Activated naive CD4-positive, alpha-beta T cell treated with anti-CD3 and anti-CD28 coated beads, Interleukin-2, amount 50 U/mL, for 72 hours (primary cell): ENCODE data around the gene FKBP3. TPM values are rescaled to one million over a fixed set of nuclear protein-coding genes. Genes with fewer than 3 reads are reported as not detected.
"Not testable (repeated sequence)": the region's sequence is repeated elsewhere in the genome, so short reads cannot be mapped to it uniquely, and the experiment has no call there.

Experiments used
- ATAC-seq, 2 donors: fragments of 150-1000 bp; cut with Tn5 transposase; 2 replicates each; pipeline ENCODE4 v1.10.0; 2021; ENCODE audit warnings: mild to moderate bottlenecking in 2 of 2, moderate library complexity in 2 of 2
- DNase-seq, 2 donors: peaks; one replicate each; pipeline ENCODE4 v3.0.0; 2021 to 2022; ENCODE audit warnings: low spot score in 2 of 2
- H3K27ac Mint-ChIP-seq, 2 donors: one replicate each; pipeline ENCODE4 v1.8.0; 2022; ENCODE audit warnings: mild to moderate bottlenecking in 2 of 2, mixed read lengths in 2 of 2
- H3K36me3 Mint-ChIP-seq, 2 donors: one replicate each; pipeline ENCODE4 v1.8.0; 2022; ENCODE audit warnings: mixed read lengths in 2 of 2
- H3K9me3 Mint-ChIP-seq, 2 donors: one replicate each; pipeline ENCODE4 v1.8.0; 2022; ENCODE audit warnings: mixed read lengths in 2 of 2
- total RNA-seq, 2 donors: library from RNA; stranded (reverse); gene quantifications; one replicate each; pipeline ENCODE4 v1.2.3, GENCODE V29; 2022

Gene FKBP3
- total RNA-seq, 2 donors from 2014 or later = 57.5 to 76.9 TPM

DNA sequence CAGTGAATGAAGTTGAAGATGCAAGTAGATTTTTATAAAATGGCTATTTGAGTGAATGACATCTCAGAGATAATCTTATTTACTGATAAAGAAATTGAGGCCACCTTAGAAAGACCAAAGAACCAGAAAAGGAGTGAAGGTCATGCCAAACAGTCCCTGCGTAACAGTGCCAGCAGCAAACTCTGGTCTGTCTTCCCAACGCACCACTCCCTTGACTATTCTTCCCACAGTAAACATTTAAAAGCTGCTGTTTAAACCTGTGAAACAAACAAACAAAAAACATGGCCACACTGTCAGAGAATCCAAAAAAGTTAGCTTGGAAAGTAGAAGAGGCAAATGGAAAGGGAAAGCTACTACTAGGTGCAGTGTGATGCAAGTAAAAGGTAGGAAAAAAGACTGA, 51.9 kb downstream of the FKBP3 start:
- DNase-seq = no peak
- Mint-ChIP-seq H3K36me3 (peaks cover 16 to 27% of the 10 kb centered on the region in 2 donors), H3K9me3 (no peaks in the 10 kb centered on the region), H3K27ac (no peak overlapping the region)
- ATAC-seq = no peak

DNA sequence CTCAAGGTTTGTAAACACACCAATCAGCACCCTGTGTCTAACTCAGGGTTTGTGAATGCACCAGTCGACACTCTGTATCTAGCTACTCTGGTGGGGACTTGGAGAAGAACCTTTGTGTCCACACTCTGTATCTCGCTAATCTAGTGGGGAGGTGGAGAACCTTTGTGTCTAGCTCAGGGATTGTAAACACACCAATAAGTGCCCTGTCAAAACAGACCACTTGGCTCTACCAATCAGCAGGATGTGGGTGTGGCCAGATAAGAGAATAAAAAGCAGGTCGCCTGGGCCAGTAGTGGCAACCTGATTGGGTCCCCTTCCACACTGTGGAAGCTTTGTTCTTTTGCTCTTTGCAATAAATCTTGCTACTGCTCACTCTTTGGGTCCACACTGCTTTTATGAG, 53.2 kb downstream of the FKBP3 start:
- DNase-seq, H3K27ac Mint-ChIP-seq, H3K9me3 Mint-ChIP-seq, ATAC-seq: not testable (repeated sequence)
- H3K36me3 Mint-ChIP-seq = peaks cover 15 to 16% of the 10 kb centered on the region in 2 donors

DNA sequence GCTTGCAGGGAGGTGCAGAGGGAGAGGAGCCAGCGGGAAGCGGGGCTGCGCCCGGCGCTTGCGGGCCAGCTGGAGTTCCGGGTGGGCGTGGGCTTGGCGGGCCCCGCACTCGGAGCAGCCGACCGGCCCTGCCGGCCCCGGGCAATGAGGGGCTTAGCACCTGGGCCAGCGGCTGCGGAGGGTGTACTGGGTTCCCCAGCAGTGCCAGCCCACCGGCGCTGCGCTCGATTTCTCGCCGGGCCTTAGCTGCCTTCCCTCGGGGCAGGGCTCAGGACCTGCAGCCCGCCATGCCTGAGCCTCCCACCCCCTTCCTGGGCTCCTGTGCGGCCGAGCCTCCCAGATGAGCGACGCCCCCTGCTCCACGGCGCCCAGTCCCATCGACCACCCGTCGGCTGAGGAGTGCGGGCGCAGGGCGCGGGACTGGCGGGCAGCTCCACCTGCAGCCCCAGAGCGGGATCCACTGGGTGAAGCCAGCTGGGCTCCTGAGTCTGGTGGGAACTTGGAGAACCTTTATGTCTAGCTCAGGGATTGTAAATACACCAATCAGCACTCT, 53.8 kb downstream of the FKBP3 start:
- DNase-seq, H3K9me3 Mint-ChIP-seq, H3K27ac Mint-ChIP-seq, ATAC-seq: not testable (repeated sequence)
- H3K36me3 Mint-ChIP-seq = peaks cover 13 to 15% of the 10 kb centered on the region in 2 donors

DNA sequence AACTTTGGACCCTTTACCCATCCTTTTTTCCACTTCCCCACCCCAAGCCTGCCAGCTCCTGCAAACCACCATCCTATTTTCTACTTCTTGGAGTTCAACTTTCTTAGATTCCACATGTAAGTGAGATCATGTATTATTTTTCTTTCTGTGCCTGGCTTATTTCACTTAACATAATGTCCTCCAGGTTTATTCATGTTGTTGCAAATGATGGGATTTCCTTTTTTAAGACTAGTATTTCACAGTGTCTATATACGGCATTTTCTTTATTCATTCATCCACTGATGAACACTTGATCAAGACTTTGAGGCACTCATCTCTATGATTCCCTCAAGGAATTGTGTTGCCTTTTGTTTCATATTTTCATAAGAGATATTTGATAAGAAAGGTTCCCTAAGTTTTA, 56.0 kb downstream of the FKBP3 start:
- H3K36me3 Mint-ChIP-seq = no peaks in the 10 kb centered on the region
- ATAC-seq = no peak

DNA sequence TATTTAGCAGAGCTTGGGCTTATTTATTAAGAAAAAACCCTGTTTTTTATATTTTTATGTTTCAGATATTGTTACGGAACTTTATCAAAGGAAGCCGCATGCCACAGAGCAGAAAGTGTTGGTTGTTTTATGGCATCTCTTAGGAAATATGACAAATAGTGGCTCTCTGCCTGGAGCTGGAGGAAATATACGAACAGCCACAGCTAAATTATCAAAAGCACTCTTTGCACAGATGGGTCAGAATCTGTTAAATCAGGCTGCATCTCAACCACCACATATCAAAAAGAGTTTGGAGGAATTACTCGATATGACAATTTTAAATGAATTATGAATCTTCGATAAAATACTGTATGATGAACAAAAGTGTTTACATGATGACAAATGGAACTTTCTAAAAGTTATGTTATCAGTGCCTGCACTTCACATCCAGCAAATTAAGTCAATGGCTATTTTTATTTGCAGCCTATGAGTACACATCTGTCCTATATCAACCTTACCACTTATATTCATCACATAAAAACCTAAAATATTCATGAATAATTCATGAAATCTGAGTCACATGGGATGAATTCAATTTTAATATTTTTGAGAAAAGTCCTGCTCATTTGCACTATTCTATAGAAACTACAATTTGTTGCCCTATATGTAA, 60.9 kb downstream of the FKBP3 start:
- Mint-ChIP-seq H3K9me3 (no peaks in the 10 kb centered on the region), H3K36me3 (no peaks in the 10 kb centered on the region), H3K27ac (no peak overlapping the region)
- no peak for ATAC-seq
- DNase-seq = no peak

More for the DNA sequence above, 56.0 kb downstream of the FKBP3 start:
- Mint-ChIP-seq H3K27ac (no peak overlapping the region), H3K9me3 (no peaks in the 10 kb centered on the region)
- DNase-seq = no peak

DNA sequence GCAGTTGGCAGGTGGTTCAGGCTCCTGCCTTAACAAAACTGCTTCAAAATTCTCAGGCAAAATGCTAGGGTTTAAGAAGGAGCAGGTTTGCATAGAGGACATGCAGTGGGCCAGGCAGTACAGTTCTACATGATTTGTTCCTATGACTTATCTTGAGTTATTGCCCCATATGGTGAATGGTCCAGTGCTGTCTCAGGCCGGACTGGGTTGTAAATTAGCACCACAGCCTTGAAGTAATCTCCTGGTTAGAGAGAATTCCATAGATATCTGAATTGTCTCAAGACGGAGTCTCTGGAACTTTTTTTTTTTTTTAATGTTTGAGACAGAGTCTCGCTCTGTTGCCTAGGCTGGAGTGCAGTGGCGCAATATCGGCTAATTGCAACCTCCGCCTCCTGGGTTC, 62.2 kb downstream of the FKBP3 start:
- ATAC-seq = no peak
- Mint-ChIP-seq H3K27ac (no peak overlapping the region), H3K9me3 (no peaks in the 10 kb centered on the region), H3K36me3 (no peaks in the 10 kb centered on the region)
- DNase-seq = no peak

DNA sequence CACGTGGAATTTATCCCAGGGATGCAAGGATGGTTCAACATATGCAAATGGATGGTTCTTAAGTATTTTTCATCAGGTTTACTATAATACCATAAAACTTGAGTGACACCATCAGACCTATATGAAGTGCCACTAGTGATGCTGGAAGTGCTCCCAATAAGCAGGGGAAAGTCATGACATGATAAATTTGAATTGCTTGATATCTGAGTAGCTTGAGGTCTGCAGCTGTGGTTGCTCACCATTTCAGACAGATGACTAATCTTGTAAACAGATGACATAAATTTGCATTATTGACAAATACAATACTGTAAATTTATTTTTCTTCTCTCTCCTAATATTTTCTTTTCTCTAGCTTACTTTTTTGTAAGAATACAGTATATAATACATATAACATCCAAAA, 64.1 kb downstream of the FKBP3 start:
- H3K9me3 Mint-ChIP-seq = no peaks in the 10 kb centered on the region
- ATAC-seq = no peak
- no peak overlapping the region for H3K27ac Mint-ChIP-seq
- H3K36me3 Mint-ChIP-seq = no peaks in the 10 kb centered on the region
- DNase-seq = no peak

DNA sequence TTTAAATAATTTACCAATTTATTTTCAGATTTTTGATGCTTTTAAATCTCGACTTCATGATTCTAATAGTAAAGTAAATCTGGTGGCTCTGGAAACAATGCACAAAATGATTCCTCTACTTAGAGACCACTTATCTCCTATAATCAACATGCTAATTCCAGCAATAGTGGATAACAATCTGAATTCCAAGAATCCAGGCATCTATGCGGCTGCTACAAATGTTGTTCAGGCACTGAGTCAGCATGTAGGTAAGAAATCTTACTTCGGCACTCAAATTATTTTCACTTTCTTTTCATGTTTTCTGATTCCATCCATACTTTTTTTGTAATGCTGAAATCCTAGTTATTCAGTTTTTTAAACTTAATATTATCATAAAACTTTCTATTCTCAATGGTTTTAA, 65.9 kb downstream of the FKBP3 start:
- H3K9me3 Mint-ChIP-seq = no peaks in the 10 kb centered on the region
- no peak overlapping the region for H3K27ac Mint-ChIP-seq
- no peaks in the 10 kb centered on the region for H3K36me3 Mint-ChIP-seq
- ATAC-seq (no peak), DNase-seq (no peak)

DNA sequence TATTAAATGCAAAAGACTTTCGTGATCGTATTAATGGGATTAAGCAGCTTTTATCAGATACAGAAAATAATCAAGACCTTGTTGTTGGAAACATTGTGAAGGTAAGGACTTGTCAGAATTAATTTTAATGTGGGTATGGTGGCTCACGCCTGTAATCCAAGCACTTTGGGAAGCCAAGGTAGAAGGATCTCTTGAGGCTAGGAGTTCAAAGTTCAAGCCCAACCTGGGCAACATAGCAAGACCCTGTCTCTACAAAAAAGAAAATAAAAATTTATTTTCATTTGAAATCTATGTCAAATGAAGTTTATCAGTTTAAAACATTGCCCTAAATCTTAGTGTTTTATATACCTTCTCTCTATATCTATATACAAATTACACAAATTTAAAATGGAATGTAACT, 67.6 kb downstream of the FKBP3 start:
- no peak overlapping the region for H3K27ac Mint-ChIP-seq

DNA sequence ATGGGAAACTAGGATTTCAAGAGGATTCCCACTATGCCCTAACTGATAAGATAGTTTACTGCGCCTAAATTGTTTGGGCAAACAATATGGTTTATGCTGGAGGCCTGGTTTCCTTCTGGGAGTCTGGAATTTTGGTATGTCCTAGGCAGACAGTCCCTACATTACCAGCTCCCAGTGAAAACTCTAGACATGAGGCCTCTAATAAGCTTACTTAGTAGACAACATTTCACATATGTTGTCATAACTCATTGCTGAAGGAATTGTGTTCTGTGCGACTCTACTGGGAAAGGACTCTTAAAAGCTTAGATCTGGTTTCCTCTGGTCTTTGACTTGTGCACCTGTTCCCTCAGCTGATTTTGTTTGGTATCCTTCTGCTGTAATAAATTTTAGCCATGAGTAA, 68.3 kb downstream of the FKBP3 start:
- ATAC-seq = no peak
- DNase-seq = no peak
- no peak overlapping the region for H3K27ac Mint-ChIP-seq
- H3K36me3 Mint-ChIP-seq = no peaks in the 10 kb centered on the region
- H3K9me3 Mint-ChIP-seq = no peaks in the 10 kb centered on the region

More for the DNA sequence above, 67.6 kb downstream of the FKBP3 start:
- ATAC-seq = no peak
- DNase-seq = no peak
- no peaks in the 10 kb centered on the region for H3K36me3 Mint-ChIP-seq
- no peaks in the 10 kb centered on the region for H3K9me3 Mint-ChIP-seq

Other genes starting within 250 kb of the FKBP3 start
- gene KLHL28, start 172.5 kb downstream of the FKBP3 start, total RNA-seq = 10 to 100 TPM in 1 of 2 donors, 1 to 10 TPM in 1; 9.8 to 22.2 TPM
- 1 to 10 TPM; 3.5 to 7.9 TPM for gene TOGARAM1, start 172.3 kb downstream of the FKBP3 start, total RNA-seq
- gene PRPF39, start 50.4 kb downstream of the FKBP3 start, total RNA-seq = 10 to 100 TPM; 50.2 to 63.5 TPM
- gene FANCM, start 1.4 kb upstream of the FKBP3 start, total RNA-seq = 10 to 100 TPM; 17.5 to 24.8 TPM
- gene MIS18BP1, start 118.7 kb upstream of the FKBP3 start, total RNA-seq = 10 to 100 TPM; 71.0 to 80.9 TPM